ENCODE measurements around the gene ALPK3. TPM values are rescaled to one million over a fixed set of nuclear protein-coding genes. Genes with fewer than 3 reads are reported as not detected.

ALPK3 gene
- total and polyA plus RNA-seq, 9 of the 15 experiments (the other 6 are each of a cell fraction or from before 2014, with no cell fraction given), result 0.04 to 1.0 (median 0.07) TPM; not detected in 2

- TF ChIP-seq, protein P1, sequence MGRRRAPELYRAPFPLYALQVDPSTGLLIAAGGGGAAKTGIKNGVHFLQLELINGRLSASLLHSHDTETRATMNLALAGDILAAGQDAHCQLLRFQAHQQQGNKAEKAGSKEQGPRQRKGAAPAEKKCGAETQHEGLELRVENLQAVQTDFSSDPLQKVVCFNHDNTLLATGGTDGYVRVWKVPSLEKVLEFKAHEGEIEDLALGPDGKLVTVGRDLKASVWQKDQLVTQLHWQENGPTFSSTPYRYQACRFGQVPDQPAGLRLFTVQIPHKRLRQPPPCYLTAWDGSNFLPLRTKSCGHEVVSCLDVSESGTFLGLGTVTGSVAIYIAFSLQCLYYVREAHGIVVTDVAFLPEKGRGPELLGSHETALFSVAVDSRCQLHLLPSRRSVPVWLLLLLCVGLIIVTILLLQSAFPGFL (CRISPR knock-in tag; IDR thresholded peaks at IDR 0.05), result no peak
- no peak for TF ChIP-seq KLF6 (CRISPR knock-in tag; IDR thresholded peaks at IDR 0.05; ENCODE audit: borderline replicate concordance)
Measured at GRCh38 chr15:84799511-84800187, 17.5 kb upstream of the ALPK3 start (continued).

GRCh38 chr15:84800365-84800806, 16.8 kb upstream of the ALPK3 start:
- H2AFZ ChIP-seq (ENCODE audit: low read depth, low read length), result no peak overlapping the region
- POLR2A ChIA-PET, result interaction anchor here (0.7 kb wide), 1 partner anchor 18 kb away, joined by 5 read pairs; no protein-coding TSS in a partner anchor
- CTCF ChIA-PET (ENCODE audit: low intra/inter-chr PET ratio), result no interaction called here
- H3K79me2 ChIP-seq (ENCODE audit: control insufficient read depth, insufficient read depth, low read length), result no peaks in the 10 kb centered on the region
- no peak for DNase-seq (ENCODE audit: extremely low read depth in 1 of 4, low spot score in 3 of 4)
- FAIRE-seq, result no peak
- no peak overlapping the region for H3K4me3 ChIP-seq
- in situ Hi-C loops (cut with MboI), result no loop called here
- H3K4me2 ChIP-seq (ENCODE audit: insufficient read depth, low read length), result no peak overlapping the region
- intact Hi-C loops (cut with micrococcal nuclease), result no loop called here
- H3K9me3 ChIP-seq (replicated peaks; ENCODE audit: control insufficient read depth, insufficient read depth, low read depth, low read length), result no peaks in the 10 kb centered on the region
- no peak overlapping the region for H3K9ac ChIP-seq (ENCODE audit: insufficient read depth in 1 of 2, low read depth in 2 of 2, low read length in 2 of 2)
- H3K4me1 ChIP-seq (replicated peaks in 1 of 2; ENCODE audit: control insufficient read depth in 2 of 2, insufficient read depth in 2 of 2, low read length in 2 of 2), result no peaks in the 10 kb centered on the region
- H3K27ac ChIP-seq (ENCODE audit: extremely low read depth, low read depth, low read length), result no peak overlapping the region
- H3K27me3 ChIP-seq (ENCODE audit: control insufficient read depth in 2 of 2, insufficient read depth in 2 of 2, low read length in 2 of 2), result no peaks in the 10 kb centered on the region
- H3K36me3 ChIP-seq (ENCODE audit: control insufficient read depth, insufficient read depth, low read length), result peaks cover 76% of the 10 kb centered on the region
- WGBS (ENCODE audit: insufficient coverage, low coverage, missing lambda C conversion rate), result 67% methylated on average over 3 of the region's 3 CpGs
- BruUV-seq (replicated peaks), result no TSS peak
- ATAC-seq, result no peak
- no peaks in the 10 kb centered on the region; the same call in 1 of the 2 replicates for H4K20me1 ChIP-seq (replicated peaks; ENCODE audit: control insufficient read depth, insufficient read depth, low read length)
- H3K9me1 ChIP-seq (ENCODE audit: control insufficient read depth, insufficient read depth, low read length), result no peaks in the 10 kb centered on the region
- TF ChIP-seq SNIP1 (IDR thresholded peaks at IDR 0.05; ENCODE audit: low read depth), result no peak
- TF ChIP-seq ARNT (IDR thresholded peaks at IDR 0.05), result no peak
- no peak for TF ChIP-seq ZEB2 (IDR thresholded peaks at IDR 0.05)
- no peak for TF ChIP-seq HDAC2 (IDR thresholded peaks at IDR 0.05)
- no peak for TF ChIP-seq ZNF668 (CRISPR knock-in tag; IDR thresholded peaks at IDR 0.05)
- TF ChIP-seq SMAD1 (IDR thresholded peaks at IDR 0.05; ENCODE audit: low read depth, low read length, partially characterized antibody), result no peak
- TF ChIP-seq SMAD4 (CRISPR knock-in tag; conservative IDR thresholded peaks at IDR 0.05), result no peak
- TF ChIP-seq ZNF12 (CRISPR knock-in tag; IDR thresholded peaks at IDR 0.05), result no peak
- TF ChIP-seq DACH1 (IDR thresholded peaks at IDR 0.05; ENCODE audit: partially characterized antibody), result no peak
- no peak for TF ChIP-seq IRF2 (CRISPR knock-in tag; IDR thresholded peaks at IDR 0.05)
- TF ChIP-seq KLF1 (tag; IDR thresholded peaks at IDR 0.05), result no peak
- TF ChIP-seq, protein P2, sequence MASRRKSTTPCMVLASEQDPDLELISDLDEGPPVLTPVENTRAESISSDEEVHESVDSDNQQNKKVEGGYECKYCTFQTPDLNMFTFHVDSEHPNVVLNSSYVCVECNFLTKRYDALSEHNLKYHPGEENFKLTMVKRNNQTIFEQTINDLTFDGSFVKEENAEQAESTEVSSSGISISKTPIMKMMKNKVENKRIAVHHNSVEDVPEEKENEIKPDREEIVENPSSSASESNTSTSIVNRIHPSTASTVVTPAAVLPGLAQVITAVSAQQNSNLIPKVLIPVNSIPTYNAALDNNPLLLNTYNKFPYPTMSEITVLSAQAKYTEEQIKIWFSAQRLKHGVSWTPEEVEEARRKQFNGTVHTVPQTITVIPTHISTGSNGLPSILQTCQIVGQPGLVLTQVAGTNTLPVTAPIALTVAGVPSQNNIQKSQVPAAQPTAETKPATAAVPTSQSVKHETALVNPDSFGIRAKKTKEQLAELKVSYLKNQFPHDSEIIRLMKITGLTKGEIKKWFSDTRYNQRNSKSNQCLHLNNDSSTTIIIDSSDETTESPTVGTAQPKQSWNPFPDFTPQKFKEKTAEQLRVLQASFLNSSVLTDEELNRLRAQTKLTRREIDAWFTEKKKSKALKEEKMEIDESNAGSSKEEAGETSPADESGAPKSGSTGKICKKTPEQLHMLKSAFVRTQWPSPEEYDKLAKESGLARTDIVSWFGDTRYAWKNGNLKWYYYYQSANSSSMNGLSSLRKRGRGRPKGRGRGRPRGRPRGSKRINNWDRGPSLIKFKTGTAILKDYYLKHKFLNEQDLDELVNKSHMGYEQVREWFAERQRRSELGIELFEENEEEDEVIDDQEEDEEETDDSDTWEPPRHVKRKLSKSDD (conservative IDR thresholded peaks at IDR 0.05; ENCODE audit: low read length), result no peak
- TF ChIP-seq ZNF551 (CRISPR knock-in tag; IDR thresholded peaks at IDR 0.05), result no peak
- no peak for TF ChIP-seq POLR2AphosphoS2 (IDR thresholded peaks at IDR 0.05; ENCODE audit: low read length)
- TF ChIP-seq, protein P3, sequence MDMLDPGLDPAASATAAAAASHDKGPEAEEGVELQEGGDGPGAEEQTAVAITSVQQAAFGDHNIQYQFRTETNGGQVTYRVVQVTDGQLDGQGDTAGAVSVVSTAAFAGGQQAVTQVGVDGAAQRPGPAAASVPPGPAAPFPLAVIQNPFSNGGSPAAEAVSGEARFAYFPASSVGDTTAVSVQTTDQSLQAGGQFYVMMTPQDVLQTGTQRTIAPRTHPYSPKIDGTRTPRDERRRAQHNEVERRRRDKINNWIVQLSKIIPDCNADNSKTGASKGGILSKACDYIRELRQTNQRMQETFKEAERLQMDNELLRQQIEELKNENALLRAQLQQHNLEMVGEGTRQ (CRISPR knock-in tag; IDR thresholded peaks at IDR 0.05), result no peak
- TF ChIP-seq GABPA (tag; conservative IDR thresholded peaks at IDR 0.05; ENCODE audit: low read depth), result no peak
- TF ChIP-seq FIP1L1 (IDR thresholded peaks at IDR 0.05; ENCODE audit: low read depth, low read length, poor library complexity, severe bottlenecking), result no peak

Data from K562 (cell line).